ENCODE measurements around the gene PPHLN1.

Gene PPHLN1

DNA sequence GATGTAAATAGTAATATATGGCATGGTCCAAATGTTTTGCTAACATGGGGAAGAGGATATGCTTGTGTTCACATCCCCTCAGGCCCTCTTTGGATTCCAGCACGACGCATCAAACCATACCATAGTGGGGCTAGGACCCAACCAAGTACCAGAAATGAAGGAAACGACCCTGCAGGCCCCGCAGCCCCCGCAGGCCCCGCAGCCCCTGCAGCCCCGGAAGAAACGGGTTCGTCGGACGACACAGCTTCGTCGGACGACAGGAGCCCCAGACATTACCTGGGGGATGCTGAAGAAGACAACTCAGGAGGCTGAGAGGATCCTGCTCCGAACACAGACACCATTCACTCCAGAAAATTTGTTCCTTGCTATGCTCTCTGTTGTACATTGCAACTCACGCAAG is 119.9 kb downstream of the PPHLN1 start:
- DNase-seq: no peak

DNA sequence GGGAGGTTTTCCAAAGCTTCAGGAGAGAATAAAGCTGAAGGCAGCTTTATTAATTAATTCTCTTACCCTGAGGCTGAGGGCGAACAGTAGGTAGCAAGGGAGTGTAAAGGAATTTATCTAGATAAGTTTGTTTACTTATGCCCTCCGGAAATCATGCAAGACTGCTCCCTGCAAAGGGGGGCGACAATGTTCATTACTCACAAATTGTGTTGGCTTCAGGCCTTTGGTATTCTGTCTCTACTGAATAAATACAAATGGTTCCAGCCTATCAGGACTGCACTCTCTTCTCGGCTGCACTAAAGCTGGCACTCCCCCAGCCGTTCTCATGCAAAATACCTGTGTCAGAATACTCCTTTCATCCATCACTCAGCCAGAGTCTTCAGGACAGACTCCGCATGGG is 120.8 kb downstream of the PPHLN1 start:
- no peak for DNase-seq

DNA sequence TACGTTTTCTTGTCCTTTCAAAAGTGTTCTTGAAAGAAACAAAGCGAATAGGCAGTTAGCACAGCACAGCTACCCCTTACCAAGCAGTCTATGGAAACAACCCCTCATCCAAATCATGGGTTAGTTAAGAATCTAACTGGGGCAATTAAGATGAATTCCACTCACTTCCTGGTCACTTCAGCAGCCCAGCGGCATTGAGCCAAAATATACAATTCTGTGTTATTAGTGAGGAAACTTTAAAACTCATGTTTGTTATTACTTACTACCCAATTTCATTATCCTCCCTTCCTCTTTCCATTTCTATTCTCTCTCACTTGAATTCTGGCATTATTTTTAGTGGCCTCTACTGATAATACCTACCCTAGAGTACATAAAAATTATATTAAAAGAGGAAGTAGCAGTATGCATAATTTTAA is 121.4 kb downstream of the PPHLN1 start:
- DNase-seq: no peak

DNA sequence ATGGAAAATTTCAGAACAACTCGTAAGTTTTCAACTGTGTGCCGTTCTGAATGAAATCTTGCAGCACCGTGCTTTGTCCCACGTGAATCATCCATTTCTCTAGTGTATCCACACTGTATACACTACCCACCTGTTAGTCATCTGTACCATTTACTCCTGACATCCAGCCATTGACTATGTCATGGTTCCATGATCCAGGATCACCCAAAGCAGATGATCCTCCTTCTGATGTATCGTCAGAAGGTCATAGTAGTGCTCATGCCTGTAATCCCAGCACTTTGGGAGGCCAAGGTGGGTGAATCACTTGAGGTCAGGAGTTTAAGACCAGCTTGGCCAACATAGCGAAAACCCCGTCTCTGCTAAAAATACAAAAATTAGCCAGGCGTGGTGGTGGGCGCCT is 122.9 kb downstream of the PPHLN1 start:
- no peak for DNase-seq

DNA sequence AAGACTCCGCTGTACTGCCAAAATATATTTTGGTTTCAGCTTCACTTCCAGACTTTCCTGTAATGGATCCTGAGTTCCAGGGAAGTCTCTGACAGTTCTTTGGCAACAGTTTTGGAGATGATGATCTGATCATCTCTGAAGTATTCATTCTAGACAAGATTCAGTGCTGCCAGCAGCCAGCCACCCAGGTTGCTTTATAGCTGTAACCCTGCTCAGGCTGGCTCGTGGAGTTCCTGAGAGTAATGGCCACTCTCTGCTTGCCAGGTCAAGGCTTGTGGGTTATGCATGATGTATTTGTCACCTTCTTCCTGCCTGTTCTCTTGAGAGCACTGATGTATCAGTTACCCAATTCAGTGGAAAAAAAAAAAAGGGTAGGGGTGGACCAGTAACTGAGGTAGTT is 124.3 kb downstream of the PPHLN1 start:
- DNase-seq: no peak

DNA sequence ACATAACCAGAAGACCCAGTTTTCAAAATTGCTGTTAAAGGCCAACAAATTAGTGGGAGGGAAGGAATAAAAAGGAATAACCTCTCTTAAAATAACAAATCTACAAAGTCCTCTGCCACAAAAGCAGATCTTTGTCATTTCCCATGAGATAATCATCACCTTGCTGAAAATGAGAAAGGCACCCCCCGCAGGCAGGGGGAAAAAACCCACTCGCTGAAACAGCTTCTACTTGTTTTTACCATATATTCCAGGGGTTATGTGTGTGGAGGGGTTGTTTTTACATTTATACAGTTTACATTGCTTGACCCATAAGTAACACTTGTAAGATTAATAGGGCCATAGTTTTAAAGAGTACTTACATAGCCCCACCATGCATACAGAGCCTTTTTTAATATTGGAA is 132.6 kb downstream of the PPHLN1 start:
- no peak for DNase-seq

DNA sequence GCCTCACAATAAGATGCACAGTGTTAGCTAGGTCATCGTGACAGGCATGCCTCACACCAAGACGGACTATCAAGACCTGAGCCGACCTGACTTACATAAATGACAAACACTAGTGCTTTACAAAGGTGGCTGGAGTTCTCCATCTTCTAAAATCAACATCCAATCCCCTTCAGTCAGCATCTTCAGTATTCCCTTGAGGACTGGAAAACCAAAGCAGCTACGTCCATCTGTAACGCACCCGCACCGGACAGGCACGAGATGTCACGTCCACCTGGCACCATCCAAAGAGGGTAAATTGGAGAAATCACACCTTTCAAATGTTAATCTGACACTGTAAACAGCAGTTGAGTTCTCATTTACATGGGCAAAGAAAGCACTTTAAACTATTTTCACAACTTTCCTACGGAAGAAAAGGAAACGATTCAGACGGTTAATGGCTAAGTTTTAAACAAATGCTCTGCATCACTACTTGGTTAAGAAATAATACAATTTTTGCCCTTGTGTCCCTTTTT is 133.4 kb downstream of the PPHLN1 start:
- no peak for DNase-seq

DNA sequence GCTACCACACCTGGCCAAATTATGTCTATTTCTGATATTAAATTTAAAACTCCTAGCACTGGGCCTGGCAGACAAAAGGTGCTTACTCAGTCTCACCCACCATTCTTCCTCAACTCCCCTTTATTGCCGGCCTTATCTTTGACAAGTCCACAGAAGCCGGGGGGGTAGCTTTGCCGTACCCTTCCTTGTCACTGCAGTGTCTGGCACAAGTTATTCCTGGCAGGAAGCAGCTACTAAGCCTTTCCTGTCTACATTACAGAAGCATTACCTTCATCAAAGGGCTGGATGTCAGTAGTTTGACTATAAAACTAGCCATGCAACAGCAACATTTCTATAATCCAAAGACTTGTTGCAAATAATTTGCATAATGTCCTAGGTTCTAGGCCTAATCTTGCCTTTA is 136.5 kb downstream of the PPHLN1 start:
- DNase-seq: no peak

DNA sequence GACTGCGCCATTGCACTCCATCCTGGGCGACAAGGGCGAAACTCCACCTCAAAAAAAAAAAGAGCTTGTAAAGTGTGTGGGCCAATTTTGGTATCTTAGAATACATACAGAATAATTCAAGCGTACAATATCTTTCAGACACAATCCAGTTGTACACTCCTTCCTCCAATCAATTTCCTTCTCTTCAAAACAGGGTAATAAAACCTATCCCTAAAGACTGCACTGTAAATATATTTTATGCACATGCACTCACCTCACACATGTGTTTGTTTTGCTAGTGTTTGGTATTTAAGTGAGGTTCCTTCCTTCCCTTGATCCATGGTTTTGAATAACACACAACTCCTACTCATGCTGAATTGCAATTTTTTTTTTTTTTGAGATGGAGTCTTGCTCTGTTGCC is 137.7 kb downstream of the PPHLN1 start:
- DNase-seq: no peak

DNA sequence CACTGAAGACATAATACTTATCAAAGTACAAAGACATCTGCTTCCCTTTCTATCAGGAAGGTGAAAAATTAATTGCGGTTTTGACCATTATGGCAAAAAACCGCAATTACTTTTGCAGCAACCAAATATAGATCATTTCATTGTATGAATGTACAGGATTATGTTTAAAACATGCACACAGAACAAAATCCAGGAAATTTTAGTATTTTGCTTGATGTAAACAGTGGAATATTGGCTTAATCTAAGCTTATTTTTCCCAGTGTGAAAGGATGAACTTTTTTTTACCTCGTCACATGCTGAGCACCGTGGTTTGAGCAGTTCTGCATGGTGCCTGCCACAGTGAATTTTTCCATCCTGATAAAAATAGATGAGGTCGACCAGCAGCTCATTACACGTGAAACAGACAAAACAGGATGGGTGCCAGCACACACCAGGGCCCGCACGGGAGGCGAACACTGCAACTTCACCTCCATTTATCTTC is 142.4 kb downstream of the PPHLN1 start:
- DNase-seq: no peak

DNA sequence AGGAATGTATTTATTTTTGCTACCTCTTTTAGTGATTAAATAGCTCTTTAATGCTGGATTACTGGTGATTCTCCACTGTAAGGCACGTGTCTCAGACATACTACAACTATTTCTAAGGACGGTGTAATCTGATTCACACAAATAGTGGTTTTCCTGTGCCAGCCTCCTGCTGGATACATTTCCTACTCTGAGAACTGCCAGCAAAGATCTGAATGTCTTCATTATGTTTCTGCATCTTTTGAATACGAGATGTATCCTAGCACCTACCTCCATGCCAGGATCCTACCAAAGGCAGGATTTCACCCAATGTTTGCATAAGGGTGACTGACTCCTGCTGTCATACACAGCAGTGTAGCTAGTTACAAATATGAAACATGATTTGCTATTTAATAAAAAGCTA is 143.0 kb downstream of the PPHLN1 start:
- DNase-seq: no peak

DNA sequence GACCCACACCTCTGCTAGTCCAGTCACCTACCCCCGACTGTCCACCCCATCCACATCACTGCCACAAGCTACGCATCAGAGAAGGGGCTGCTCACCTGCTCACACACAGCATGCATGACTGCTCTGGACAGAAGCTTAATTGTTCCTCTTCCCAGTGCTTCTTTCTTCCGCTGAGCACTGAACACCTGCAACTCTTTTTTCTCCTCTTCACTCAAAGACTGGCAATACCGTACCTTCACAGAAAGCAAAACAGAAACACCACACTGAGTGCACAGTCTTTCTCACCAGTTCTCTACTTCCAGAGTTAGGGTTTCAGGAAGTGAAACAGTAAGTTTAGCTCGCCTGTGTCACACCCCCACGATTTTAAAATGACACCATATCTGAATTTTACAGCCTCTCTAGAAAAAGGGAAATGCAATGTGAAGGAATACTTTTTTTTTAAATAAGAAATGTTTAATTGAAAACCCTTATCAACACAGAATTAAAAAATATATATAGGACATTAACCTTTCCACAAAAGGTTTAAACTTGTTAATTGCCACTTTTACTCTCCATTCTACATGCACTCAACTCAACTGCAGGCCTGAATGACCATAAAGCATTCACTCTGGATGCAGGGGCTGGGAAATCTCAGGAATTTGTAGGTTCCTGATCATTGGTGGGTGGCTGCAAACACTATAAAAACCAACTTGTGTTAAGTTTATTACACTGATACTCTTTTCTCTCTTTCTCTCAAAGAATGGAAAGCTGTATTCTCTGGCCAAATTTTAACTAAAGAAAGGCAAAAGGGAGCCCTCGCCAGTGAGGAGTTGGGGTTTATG is 143.6 kb downstream of the PPHLN1 start:
- peak; percentile 4 for DNase-seq

DNA sequence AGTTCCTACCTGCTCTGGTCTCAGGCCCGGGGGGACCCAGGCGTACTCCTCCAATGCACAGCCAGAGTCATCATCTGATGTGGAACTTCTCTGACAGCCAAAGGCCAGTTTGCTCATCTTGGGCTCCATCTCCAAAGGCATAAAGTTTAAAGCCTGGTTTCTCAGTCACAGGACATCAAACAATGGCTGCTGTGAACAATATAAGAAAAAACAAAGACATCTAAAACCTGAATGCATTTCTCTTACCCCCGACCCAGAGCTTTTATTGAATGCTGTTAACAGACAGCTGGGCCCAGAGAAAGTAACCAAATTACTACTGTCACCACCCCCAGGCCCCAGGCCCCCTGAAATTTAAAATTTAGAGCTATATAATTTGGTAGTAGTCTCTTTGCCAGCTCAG is 146.4 kb downstream of the PPHLN1 start:
- no peak for DNase-seq

DNA sequence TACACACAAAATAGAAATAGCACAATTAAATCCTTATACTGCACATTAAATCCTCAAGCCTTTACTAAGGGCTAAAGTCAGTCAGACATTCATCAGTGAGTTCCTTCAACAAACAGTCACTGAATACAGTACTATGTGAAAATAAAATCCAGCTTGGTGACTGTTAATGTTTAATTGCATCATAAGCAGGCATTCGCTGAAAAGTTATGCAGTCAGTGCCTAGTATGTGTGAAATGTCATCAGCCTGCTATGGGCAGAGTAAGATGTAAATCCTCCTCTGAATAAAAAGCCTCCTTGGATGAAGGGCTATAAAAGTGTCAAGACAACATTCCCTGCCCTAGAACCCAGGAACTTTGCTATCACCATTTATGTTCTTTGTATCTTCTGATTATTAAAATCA is 147.2 kb downstream of the PPHLN1 start:
- DNase-seq: no peak

DNA sequence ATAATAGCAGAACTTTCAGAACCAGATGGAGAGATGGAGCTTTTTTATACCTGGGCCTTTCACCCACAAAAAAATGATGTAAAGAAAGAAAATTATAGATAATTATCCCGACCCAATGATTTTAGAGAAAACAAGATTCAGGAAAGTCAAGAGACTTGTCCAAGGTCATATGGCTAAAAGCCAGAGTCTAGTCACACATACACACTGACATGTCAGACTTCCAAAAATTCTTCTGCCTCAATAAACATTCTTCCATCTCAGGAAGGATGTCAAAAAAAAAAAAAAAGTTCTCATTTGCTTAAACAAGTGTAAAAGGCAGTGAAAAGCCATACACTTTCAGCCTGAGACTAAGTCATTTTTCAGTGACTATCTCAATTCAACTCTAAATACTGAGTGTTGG is 147.6 kb downstream of the PPHLN1 start:
- no peak for DNase-seq

DNA sequence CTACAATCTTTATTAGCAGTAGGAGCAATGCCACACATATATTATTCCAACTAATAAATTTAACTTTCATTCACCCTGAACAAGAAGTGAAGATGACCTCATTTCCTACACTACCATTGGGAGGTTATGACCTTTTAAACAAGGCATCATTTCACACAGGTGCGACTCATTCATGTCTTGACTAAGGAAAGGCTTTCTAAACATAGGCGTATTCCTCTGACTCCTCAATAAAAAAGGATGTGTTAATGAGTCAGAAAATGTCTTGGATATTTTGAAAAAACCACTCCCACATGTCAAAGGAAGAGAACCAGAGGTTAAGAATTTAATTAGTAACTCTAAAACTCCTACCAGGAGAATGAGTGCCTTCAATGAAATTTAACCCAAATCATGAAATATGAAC is 148.4 kb downstream of the PPHLN1 start:
- DNase-seq: no peak

DNA sequence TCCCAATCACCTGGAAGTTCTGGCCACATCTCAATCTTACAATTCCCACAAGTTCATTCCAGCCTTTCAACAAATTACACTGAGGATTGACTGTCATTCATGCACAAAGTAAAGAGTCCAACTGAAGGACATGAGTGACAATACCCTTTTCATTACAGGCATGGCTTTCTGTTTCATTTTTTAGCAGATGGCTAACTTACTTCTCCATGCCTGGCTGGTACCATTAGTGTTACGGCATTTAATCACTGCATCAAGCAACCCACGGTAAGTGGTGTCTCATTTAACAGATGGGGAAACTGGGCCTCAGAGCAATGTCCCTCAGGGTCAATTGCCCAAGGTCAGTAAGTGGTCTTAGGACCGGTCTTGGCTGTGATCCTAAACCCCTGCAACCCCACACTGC is 149.1 kb downstream of the PPHLN1 start:
- DNase-seq: no peak

DNA sequence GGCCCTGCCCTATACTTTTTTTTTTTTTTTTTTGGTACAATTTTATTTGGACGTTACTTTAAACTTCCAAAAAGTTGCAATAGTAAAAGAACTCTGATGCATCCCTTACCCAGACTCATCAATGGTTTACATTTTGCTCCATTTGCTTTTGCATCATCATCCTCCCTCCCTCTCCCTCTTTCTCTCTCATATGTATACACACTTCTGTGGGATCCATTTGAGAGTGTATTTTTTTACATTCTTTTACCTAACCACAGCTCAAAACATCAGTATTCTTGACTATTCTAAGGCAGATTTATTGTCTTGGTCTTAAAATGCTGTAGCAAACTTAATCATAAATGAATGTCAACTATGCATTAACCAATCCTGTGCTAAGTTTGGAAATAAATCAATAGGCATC is 152.0 kb downstream of the PPHLN1 start:
- no peak for DNase-seq

DNA sequence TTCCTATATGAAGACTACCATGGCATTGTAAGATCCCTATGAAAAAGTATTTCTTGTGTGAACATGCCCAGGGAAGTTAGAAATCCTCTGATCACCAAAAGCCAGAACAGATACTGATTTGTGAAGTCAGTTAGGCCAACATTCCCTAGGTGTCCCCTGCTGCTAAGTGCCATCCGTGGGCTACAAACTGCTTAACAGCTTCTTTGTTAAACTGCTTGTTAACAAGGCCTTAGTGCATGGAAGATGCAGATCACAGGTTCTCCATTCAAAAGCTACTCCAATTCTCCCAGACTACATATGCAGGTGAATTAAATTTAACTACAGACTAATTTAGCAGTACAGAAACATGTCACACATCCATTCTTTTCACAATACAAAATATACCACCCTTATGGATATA is 155.4 kb downstream of the PPHLN1 start:
- no peak for DNase-seq

DNA sequence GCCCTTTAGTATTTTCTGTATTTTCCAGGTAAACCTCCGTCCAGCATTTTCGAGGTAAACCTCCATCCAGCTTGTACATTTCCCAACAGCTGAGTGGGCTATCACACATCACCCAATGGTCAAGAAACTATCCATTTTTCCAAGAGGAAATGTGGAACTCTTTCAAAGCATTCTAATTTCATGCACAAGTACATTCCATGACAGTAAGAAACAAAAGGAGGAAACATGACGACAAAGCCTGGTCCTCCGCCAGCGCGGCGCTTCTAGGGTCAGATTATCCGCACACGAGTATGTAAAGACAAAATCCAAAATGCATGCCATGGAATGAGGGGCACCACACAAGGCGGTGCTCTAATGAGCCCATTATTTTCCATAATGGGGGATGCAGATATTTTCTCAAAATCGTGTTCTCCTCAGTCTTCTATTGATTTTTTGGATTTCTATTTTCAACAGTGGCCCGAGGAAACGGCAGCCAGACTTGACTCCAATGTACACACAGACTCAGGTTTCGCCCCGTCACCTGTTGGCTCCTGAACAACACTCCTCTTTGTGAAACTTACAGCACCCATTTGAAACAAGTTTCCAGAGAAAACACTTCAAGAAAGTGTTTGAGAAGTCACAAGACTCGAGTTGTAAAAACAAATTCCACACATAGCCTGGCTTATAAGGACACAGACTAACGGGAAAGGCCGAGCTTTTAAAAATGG is 156.2 kb downstream of the PPHLN1 start:
- DNase-seq: no peak

DNA sequence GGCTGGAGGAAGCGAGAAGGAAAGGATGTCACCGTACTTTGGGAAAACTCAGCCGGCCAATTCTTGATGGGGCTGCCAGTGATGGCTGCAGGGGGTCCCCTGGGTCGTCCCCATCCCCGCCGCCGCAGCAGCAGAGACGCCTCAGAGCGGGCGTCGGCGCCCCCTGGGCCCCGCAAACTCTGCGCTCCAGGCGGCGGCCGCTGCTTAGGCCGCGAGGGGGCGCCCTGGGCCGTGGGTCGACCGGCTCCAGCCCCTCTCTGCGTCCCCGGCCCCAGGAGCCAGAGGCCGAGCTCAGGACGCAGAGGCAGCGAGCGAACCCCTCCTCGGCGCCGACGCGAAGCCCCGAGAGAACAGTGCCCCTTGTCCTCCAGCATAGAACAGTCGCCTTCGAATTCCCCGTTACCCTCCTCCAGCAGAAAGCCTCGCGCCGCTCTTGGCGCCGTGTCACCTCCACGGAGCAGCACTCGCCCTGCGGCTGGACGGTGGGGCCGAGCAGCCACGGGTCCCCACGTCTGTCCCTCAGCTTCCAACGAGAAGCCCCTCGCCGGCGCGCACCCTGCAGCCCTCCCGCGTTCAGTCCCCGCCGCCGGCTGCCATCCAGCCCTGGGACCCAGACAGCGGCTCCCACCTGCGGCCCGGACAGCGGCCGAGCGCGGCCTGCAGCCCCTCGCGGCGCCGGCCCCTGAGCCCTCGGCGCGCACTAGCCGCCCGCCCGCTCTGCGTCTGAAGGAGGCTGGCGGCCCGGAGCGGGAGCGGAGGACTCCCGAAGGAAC is 157.0 kb downstream of the PPHLN1 start:
- DNase-seq: peak; percentile 74

DNA sequence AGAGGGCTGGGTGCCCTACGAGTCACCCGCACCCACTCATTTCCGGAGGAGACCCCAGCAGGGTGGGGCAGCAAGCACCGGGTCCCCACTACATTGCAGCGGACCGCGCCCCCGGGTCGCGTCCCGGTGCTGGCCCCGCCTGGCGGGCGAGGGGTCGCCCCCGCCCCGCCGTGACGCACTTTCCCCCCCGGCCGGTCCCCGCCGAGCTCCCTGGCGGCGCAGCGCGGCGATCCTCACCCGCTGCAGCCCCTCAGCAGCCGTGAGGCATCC is 157.5 kb downstream of the PPHLN1 start:
- peak; percentile 30 for DNase-seq

DNA sequence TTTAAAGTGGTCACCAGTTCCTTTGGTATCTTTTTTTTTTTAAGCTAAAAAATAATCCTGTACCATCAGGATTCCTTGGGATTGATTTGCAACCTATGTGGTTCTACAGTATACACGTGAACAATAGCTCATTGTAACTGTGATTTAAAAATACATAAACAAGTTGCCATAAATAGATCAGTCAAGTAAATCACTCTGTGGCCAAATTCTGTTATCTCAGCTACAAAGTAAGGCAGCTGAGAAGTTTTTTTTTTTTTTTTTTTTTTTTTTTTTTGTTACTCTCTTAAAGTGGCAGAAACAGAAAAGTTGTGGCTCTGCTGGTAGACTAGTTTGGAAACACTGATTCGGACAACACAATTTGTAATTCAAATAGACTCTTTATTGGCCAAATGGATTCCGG is 159.0 kb downstream of the PPHLN1 start:
- no peak for DNase-seq

DNA sequence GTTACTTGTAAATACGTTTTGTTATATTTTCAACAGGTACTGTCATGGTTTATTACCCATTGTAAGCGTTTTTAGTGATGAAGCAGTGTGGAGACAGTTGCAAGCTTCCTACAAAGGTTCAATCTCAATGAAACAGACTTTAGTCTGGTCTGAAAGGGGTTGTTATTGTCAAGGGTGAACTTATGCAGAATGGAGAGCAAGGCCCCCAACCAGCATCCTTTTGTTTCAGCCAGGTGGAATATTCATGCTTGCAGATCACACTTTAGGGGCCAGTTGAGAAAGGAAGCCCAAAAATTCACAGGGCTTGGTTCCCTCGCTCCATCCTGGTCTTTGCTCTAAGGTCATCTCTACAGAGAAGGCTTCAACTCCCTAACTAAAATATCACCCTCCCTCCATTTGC is 159.9 kb downstream of the PPHLN1 start:
- DNase-seq: no peak
